Subcutaneous adipose tissue (tissue), 4 donors: ENCODE data around the gene SLC12A8. TPM values are rescaled to one million over a fixed set of nuclear protein-coding genes. Genes with fewer than 3 reads are reported as not detected.

Source experiments
- CTCF ChIP-seq: fragments of 450-650 bp; IDR thresholded peaks from one replicate; pipeline ENCODE4 v1.5.1; 2016; ENCODE audit warnings: low read depth, mild to moderate bottlenecking, control low read depth, antibody characterized with exemption, moderate library complexity
- total RNA-seq, 4 donors: library from RNA; depleted of rRNA; stranded (reverse); fragments of >200 nt; gene quantifications; one replicate each; pipeline ENCODE4 v1.1.0, GENCODE V29; 2016

SLC12A8 gene
- total RNA-seq, 4 donors from 2014 or later: 0.66 to 1.0 TPM; not detected in 2

GRCh38 chr3:125152951-125153350 lies 59.6 kb downstream of the SLC12A8 start:
- TF ChIP-seq CTCF: no peak

DNA sequence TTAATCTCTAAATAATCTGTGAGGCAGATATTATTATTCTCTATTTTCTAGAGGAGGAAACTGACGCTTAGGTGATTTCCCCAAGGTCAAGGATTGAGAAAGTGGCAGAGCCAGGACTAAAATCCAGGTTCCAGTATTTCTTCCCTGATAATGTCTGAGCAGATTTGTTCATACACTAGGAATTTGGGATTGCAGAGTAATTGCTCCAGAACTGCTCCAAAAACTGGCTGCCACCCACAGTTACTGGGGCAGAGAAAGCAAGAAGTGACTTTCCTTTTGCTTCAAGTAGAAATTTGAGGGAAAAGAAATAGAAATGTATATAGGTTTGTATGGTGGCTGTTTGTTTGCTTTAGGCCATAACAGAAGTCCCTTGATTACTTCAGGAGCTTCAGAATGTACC lies 60.6 kb downstream of the SLC12A8 start:
- TF ChIP-seq CTCF: no peak

DNA sequence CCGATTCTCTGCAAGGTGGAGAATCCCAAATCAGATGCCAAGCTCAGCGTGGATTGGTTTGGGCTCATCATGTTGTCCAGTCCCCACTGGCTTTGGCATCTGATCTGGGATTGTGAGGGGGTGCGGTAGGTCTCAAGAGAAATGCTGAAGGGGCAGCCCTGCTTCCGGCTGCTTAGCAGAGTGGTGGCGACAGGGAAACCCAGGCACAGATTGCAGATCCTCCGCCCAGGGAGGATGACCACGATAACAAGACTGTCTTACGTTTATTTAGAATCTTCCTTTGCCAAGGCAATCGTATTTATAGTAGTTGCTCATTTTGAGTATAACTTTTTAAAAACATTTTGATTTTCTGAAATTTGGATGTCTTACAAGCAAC lies 61.1 kb downstream of the SLC12A8 start:
- no peak for TF ChIP-seq CTCF

DNA sequence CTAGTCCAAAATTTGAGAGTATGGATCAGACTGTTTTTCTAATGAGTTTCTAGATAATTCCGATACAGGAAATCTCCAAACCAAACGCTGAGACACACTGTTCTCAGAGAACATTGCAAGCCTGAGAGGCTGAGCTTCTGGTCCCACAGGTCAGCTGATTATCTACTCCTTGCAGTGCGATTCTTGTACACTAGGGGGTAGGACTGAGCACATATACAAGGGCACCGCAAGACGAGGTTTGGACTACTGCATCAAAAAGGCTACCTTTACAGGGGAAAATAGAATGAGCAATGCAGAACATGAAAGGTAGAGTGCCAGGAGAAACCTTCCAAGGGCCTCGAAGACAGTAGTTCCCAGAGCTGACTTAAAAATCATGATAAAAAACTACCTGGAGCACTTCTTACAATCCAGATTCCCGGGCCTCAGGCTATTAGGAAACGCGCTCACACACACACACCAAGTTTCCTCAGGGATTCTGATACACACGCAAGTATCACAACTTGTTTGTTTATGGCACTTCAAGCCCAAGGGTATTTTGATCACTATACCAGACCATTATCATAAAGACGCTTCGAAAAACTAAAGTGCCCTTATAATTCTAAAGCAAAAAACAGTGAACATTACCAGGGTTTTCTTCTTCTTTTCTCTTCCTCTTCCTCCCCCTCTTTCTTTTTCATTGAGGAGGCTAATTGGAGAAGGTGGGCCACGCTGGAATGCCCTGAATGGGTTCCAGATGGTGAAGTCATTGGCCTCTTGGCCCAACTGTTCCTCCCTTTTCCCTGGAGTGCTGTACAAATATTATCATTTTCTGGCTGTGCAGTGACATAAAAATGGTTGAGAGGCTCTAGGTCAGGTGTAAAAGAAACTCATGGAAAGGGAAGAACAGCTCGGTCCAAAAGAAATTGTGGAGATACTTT lies 61.8 kb downstream of the SLC12A8 start:
- TF ChIP-seq CTCF: no peak

DNA sequence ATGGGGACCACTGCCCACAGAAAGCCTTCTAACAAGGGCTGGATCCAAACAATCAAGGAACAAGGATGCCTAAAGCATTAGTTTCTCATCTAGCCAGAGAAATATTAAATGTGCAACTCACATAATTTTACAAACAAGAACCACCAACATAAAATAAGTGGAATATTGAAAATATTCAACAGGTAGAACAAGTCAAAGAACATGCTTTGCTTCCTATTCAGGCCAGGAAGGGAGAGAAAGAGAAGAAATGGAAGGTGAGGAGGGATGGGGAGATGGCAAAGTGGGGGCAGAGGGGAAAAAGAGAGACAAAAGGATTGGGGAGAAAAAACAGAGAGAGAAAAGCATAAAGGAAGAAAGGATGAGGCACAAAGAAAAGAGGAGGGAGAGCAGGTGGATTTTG lies 63.1 kb downstream of the SLC12A8 start:
- TF ChIP-seq CTCF: no peak

DNA sequence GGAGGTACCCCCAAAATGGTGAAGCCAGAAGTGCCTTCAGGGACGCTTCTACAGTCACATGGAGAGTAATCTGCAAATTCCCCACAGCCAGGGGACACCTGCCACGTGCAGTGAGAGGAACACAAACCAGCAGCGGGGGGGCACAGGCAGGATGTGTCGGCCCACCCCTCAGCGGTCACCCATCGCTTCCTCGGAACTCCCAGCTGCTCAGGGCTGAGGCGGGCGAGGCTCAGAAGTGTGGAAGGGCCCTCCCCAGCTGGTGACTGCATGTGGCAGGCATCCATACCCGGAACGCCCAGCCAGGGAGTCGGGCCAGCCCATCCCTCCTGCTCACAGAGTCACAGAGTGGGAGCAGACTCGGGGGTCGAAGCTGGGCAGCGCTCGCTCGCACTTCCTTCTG lies 63.7 kb downstream of the SLC12A8 start:
- no peak for TF ChIP-seq CTCF

DNA sequence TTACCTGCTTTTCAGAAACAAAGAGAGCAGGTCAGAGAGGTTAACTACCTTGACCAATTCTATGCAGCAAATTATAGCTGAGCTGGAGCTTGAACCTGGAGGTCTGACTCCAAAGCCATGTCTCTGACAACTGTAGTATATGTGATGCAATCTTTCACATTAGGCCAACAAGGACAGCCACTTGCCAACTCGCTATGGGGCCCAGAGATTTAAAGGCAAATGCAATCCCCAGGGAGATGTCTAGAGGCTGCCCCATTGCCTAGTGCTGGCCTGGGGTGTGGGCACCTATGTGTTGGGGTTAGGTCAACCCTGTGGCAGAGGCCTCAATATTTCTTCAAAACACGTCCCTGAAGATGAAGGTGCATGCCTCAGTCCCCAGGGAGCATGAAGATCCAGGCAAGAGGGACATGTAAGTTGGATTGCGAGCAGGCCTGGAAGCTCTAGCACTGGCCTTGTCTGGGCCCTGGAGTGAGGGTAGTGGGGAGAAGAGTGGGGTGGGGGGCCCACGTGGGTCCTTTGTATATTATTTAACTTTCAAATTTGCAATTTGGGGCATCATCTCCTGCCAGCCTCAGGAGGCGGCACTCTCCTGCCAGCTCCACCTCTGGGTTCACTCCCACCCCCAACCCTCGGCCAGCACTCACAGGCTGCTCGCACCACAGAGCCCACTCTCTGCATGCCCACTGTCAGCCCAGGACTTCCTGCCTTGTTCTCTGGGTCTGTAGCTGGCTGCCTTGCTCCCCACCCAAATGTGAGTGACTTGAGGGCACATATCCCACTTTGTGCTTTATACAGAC lies 64.3 kb downstream of the SLC12A8 start:
- no peak for TF ChIP-seq CTCF
